Ishikawa (cell line): ENCODE data around the gene FIGNL1.

Source experiments
- CEBPB ChIP-seq: IDR thresholded peaks from 2 replicates; pipeline ENCODE4 v1.6.1; 2012
- CREB1 ChIP-seq: IDR thresholded peaks from 2 replicates; pipeline ENCODE4 v1.6.1; 2012; ENCODE audit warnings: low read depth
- EGR1 ChIP-seq: IDR thresholded peaks from 2 replicates; pipeline ENCODE4 v1.6.1; 2012
- EP300 ChIP-seq: IDR thresholded peaks from 2 replicates; pipeline ENCODE4 v1.6.1; 2012; ENCODE audit warnings: borderline replicate concordance
- FOXM1 ChIP-seq: IDR thresholded peaks from 2 replicates; pipeline ENCODE4 v1.6.1; 2012; ENCODE audit warnings: low read depth, borderline replicate concordance
- MAX ChIP-seq: IDR thresholded peaks from 2 replicates; pipeline ENCODE4 v1.6.1; 2012
- NFIC ChIP-seq: IDR thresholded peaks from 2 replicates; pipeline ENCODE4 v1.6.1; 2012
- RAD21 ChIP-seq: IDR thresholded peaks from 2 replicates; pipeline ENCODE4 v1.6.1; 2012; ENCODE audit warnings: low read depth
- TAF1 ChIP-seq: IDR thresholded peaks from 2 replicates; pipeline ENCODE4 v1.6.1; 2012; ENCODE audit warnings: low read depth, mild to moderate bottlenecking
- TCF12 ChIP-seq: IDR thresholded peaks from 2 replicates; pipeline ENCODE4 v1.6.1; 2012; ENCODE audit warnings: low read depth
- TEAD4 ChIP-seq: IDR thresholded peaks from 2 replicates; pipeline ENCODE4 v1.6.1; 2012
- YY1 ChIP-seq: IDR thresholded peaks from 2 replicates; pipeline ENCODE4 v1.6.1; 2012; ENCODE audit warnings: low read depth
- ZBTB7A ChIP-seq: IDR thresholded peaks from 2 replicates; pipeline ENCODE4 v1.6.1; 2012; ENCODE audit warnings: low read depth
- TF ChIP-seq, protein P1 (sequence below): IDR thresholded peaks from 2 replicates; pipeline ENCODE4 v1.6.1; 2012; ENCODE audit warnings: low read depth, mild to moderate bottlenecking
- TF ChIP-seq, protein P2 (sequence below): IDR thresholded peaks from 2 replicates; pipeline ENCODE4 v1.6.1; 2012

Gene FIGNL1

GRCh38 chr7:50456371-50457123, 6.4 kb upstream of the FIGNL1 start:
- TF ChIP-seq TCF12 (no peak), EGR1 (no peak), CREB1 (no peak), TAF1 (no peak), FOXM1 (no peak), CEBPB (no peak)
- TF ChIP-seq, protein P1, sequence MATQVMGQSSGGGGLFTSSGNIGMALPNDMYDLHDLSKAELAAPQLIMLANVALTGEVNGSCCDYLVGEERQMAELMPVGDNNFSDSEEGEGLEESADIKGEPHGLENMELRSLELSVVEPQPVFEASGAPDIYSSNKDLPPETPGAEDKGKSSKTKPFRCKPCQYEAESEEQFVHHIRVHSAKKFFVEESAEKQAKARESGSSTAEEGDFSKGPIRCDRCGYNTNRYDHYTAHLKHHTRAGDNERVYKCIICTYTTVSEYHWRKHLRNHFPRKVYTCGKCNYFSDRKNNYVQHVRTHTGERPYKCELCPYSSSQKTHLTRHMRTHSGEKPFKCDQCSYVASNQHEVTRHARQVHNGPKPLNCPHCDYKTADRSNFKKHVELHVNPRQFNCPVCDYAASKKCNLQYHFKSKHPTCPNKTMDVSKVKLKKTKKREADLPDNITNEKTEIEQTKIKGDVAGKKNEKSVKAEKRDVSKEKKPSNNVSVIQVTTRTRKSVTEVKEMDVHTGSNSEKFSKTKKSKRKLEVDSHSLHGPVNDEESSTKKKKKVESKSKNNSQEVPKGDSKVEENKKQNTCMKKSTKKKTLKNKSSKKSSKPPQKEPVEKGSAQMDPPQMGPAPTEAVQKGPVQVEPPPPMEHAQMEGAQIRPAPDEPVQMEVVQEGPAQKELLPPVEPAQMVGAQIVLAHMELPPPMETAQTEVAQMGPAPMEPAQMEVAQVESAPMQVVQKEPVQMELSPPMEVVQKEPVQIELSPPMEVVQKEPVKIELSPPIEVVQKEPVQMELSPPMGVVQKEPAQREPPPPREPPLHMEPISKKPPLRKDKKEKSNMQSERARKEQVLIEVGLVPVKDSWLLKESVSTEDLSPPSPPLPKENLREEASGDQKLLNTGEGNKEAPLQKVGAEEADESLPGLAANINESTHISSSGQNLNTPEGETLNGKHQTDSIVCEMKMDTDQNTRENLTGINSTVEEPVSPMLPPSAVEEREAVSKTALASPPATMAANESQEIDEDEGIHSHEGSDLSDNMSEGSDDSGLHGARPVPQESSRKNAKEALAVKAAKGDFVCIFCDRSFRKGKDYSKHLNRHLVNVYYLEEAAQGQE: no peak

DNA sequence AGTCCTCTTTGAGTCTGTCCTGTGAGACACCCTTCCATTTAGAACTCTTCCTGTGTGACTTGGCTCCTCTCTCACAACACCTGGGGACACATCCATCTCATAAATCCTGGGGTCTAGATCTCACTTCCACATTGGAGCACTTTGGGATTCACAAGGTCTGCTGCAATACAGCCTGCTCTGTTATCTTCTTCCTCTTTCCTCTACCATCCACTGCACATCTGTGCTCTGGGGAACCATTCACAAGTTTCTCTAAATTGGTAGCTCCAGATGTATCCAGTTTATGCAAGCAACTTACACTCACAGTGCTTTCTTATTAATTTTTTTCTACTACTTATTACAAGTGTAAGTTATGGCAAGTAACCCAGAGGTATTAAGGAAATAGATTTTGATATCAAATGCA, 5.5 kb upstream of the FIGNL1 start:
- TF ChIP-seq, protein P1: no peak
- TF ChIP-seq MAX (no peak), CEBPB (no peak), NFIC (no peak), TCF12 (no peak), EP300 (no peak), FOXM1 (no peak), ZBTB7A (no peak), YY1 (no peak), EGR1 (no peak), TEAD4 (no peak), RAD21 (no peak), CREB1 (no peak), TAF1 (no peak)
- TF ChIP-seq, protein P2, sequence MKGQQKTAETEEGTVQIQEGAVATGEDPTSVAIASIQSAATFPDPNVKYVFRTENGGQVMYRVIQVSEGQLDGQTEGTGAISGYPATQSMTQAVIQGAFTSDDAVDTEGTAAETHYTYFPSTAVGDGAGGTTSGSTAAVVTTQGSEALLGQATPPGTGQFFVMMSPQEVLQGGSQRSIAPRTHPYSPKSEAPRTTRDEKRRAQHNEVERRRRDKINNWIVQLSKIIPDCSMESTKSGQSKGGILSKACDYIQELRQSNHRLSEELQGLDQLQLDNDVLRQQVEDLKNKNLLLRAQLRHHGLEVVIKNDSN: no peak

- no peak for TF ChIP-seq ZBTB7A
- no peak for TF ChIP-seq TEAD4
- TF ChIP-seq NFIC: no peak
- no peak for TF ChIP-seq EGR1
Measured at GRCh38 chr7:50454968-50455367, 4.8 kb upstream of the FIGNL1 start.

- TF ChIP-seq RAD21 (no peak), CREB1 (no peak), MAX (no peak), EGR1 (no peak), ZBTB7A (no peak), TEAD4 (no peak), CEBPB (no peak), TAF1 (no peak), TCF12 (no peak), YY1 (no peak), EP300 (no peak), FOXM1 (no peak), NFIC (no peak)
- TF ChIP-seq, protein P2: no peak
- TF ChIP-seq, protein P1: no peak
Measured at GRCh38 chr7:50450590-50451032, 461 bp upstream of the FIGNL1 start.

- TF ChIP-seq FOXM1 (no peak), CEBPB (no peak), EGR1 (no peak), CREB1 (no peak), NFIC (no peak), TCF12 (no peak), ZBTB7A (no peak), TAF1 (no peak), TEAD4 (no peak), YY1 (no peak), RAD21 (no peak), EP300 (no peak)
- TF ChIP-seq, protein P2: no peak
- TF ChIP-seq, protein P1: no peak
Measured at GRCh38 chr7:50449501-50449880, 659 bp downstream of the FIGNL1 start.
